SH-SY5Y (cell line): ENCODE measurements around the gene CYB5B.

Experiments used
- GATA2 ChIP-seq: IDR thresholded peaks from 2 replicates; pipeline ENCODE4 v1.6.1; 2011; ENCODE audit warnings: mild to moderate bottlenecking, low read depth, low read length
- GATA3 ChIP-seq: IDR thresholded peaks from 2 replicates; pipeline ENCODE4 v1.6.1; 2011; ENCODE audit warnings: low read depth, mild to moderate bottlenecking, low read length, moderate library complexity

GRCh38 chr16:69467080-69467479, 42.7 kb downstream of the CYB5B start:
- TF ChIP-seq GATA3 (no peak), GATA2 (no peak)
